Smooth muscle cell of trachea (primary cell): Measurements from ENCODE around the gene INPP5A. TPM values are rescaled to one million over a fixed set of nuclear protein-coding genes. Genes with fewer than 3 reads are reported as not detected.

ENCODE experiments used
- total RNA-seq: library from RNA; depleted of rRNA; stranded (reverse); fragments of >200 nt; gene quantifications from 2 replicates; pipeline ENCODE4 v1.2.1, GENCODE V29; 2014

Gene INPP5A
- total RNA-seq = 37.8 and 54.6 TPM in 2 replicates

GRCh38 chr10:132537684-132538001, at the start of gene INPP5A:
Gene INPP5A, plus strand, starts transcription at chr10:132537787. Its CDS starts 310 bp downstream, at chr10:132538097.

GRCh38 chr10:132785723-132786475, 248.3 kb downstream of the INPP5A start, which contains the start of gene NKX6-2:
Gene NKX6-2, minus strand, starts transcription at chr10:132786147. Its CDS starts 199 bp downstream, at chr10:132785948.

Other genes starting within 250 kb of the INPP5A start
- 10.3 and 16.2 TPM in 2 replicates for gene STK32C, start 229.8 kb upstream of the INPP5A start, total RNA-seq
- gene LRRC27, start 205.6 kb upstream of the INPP5A start, total RNA-seq = 14.7 and 15.2 TPM in 2 replicates
- 8.6 and 22.2 TPM in 2 replicates for gene PWWP2B, start 140.6 kb upstream of the INPP5A start, total RNA-seq
- not detected in 2 replicates for gene NKX6-2, start 248.4 kb downstream of the INPP5A start, total RNA-seq